Activated CD4-positive, CD25-positive, alpha-beta regulatory T cell treated with anti-CD3 and anti-CD28 coated beads, Interleukin-2, amount 50 U/mL, for 72 hours (primary cell): ENCODE results near the gene FUT2.
"Not testable (repeated sequence)": the region's sequence is repeated elsewhere in the genome, so short reads cannot be mapped to it uniquely, and the experiment has no call there.

Source experiments
- DNase-seq: peaks from one replicate; pipeline ENCODE4 v3.0.0; 2021

Gene FUT2

GRCh38 chr19:48708471-48708870 is 12.7 kb downstream of the FUT2 start:
- DNase-seq = no peak

- DNase-seq = no peak
These were observed 15.4 kb downstream of the FUT2 start for GRCh38 chr19:48711106-48711662.

- DNase-seq = no peak
These were observed 17.5 kb downstream of the FUT2 start for GRCh38 chr19:48713041-48713863.

GRCh38 chr19:48713864-48714755 is 18.3 kb downstream of the FUT2 start:
- DNase-seq = peak; percentile 98

- no peak for DNase-seq
These were observed 19.2 kb downstream of the FUT2 start for GRCh38 chr19:48714759-48715675.

GRCh38 chr19:48715681-48716171 is 20.0 kb downstream of the FUT2 start:
- no peak for DNase-seq

GRCh38 chr19:48716562-48717291 is 21.0 kb downstream of the FUT2 start:
- DNase-seq = no peak

GRCh38 chr19:48718106-48718505 is 22.3 kb downstream of the FUT2 start:
- DNase-seq = not testable (repeated sequence)

GRCh38 chr19:48718711-48719231 is 23.0 kb downstream of the FUT2 start:
- no peak for DNase-seq

- no peak for DNase-seq
These were observed 23.7 kb downstream of the FUT2 start, which contains the start of gene MAMSTR for GRCh38 chr19:48719263-48720171. TSS of gene MAMSTR (minus strand) at chr19:48719725. CDS start at chr19:48719031, 694 bp downstream.

GRCh38 chr19:48720251-48720612 is 24.5 kb downstream of the FUT2 start:
- no peak for DNase-seq

- DNase-seq = peak; percentile 82
These were observed 25.0 kb downstream of the FUT2 start for GRCh38 chr19:48720613-48721296.

GRCh38 chr19:48722196-48722708 is 26.5 kb downstream of the FUT2 start:
- no peak for DNase-seq

- DNase-seq = no peak
These were observed 29.3 kb downstream of the FUT2 start for GRCh38 chr19:48724796-48725753.

- no peak for DNase-seq
These were observed 30.8 kb downstream of the FUT2 start for GRCh38 chr19:48726556-48726955.

- no peak for DNase-seq
These were observed 33.3 kb downstream of the FUT2 start for GRCh38 chr19:48728911-48729664.

- no peak for DNase-seq
These were observed 35.7 kb downstream of the FUT2 start for GRCh38 chr19:48731452-48731851.
